GM21528 (cell line): Measurements from ENCODE around the gene AK1.

Experiments
- ATAC-seq: cut with Tn5 transposase; IDR thresholded peaks from one replicate; pipeline ENCODE4 v1.9.1; 2021; ENCODE audit warnings: mild to moderate bottlenecking, moderate library complexity; ENCODE audit not compliant: unreplicated experiment, low FRiP score

The AK1 gene

GRCh38 chr9:127877566-127877998 is at the start of gene AK1:
TSS of gene AK1 (minus strand) at chr9:127877675. CDS start at chr9:127874617, 3,058 bp downstream.
- no peak for ATAC-seq

- no peak for ATAC-seq
These were observed 49.4 kb upstream of the AK1 start for GRCh38 chr9:127926906-127927200.

- ATAC-seq, result no peak
These were observed 48.8 kb upstream of the AK1 start for GRCh38 chr9:127925959-127926905.

- no peak for ATAC-seq
These were observed 47.4 kb upstream of the AK1 start for GRCh38 chr9:127924736-127925444.

- no peak for ATAC-seq
These were observed 46.3 kb upstream of the AK1 start for GRCh38 chr9:127923771-127924170.

- ATAC-seq, result no peak
These were observed 45.6 kb upstream of the AK1 start for GRCh38 chr9:127923046-127923445.

GRCh38 chr9:127921557-127922120 is 44.2 kb upstream of the AK1 start:
- ATAC-seq, result no peak

GRCh38 chr9:127920794-127921193 is 43.3 kb upstream of the AK1 start:
- ATAC-seq, result no peak

- ATAC-seq, result no peak
These were observed 41.9 kb upstream of the AK1 start for GRCh38 chr9:127919253-127919815.

GRCh38 chr9:127918183-127919107 is 41.0 kb upstream of the AK1 start:
- ATAC-seq, result no peak

- ATAC-seq, result peak; percentile 17
These were observed 40.1 kb upstream of the AK1 start for GRCh38 chr9:127917603-127918002.

- peak; percentile 54 for ATAC-seq
These were observed 39.5 kb upstream of the AK1 start, which contains the start of gene ST6GALNAC4 for GRCh38 chr9:127916720-127917581. TSS of gene ST6GALNAC4 (minus strand) at chr9:127917041. CDS start at chr9:127916419, 622 bp downstream.

- no peak for ATAC-seq
These were observed 38.6 kb upstream of the AK1 start for GRCh38 chr9:127915801-127916719.

GRCh38 chr9:127915325-127915752 is 37.9 kb upstream of the AK1 start:
- ATAC-seq, result no peak

GRCh38 chr9:127913682-127914081 is 36.2 kb upstream of the AK1 start:
- no peak for ATAC-seq

GRCh38 chr9:127912882-127913281 is 35.4 kb upstream of the AK1 start:
- no peak for ATAC-seq

GRCh38 chr9:127912296-127912695 is 34.8 kb upstream of the AK1 start:
- no peak for ATAC-seq
